Activated naive CD4-positive, alpha-beta T cell treated with anti-CD3 and anti-CD28 coated beads, Interleukin-2, amount 50 U/mL, for 24 hours (primary cell): Measurements from ENCODE around the gene COPA.

Experiments used
- H3K27ac Mint-ChIP-seq: one replicate; pipeline ENCODE4 v1.8.0; 2021; ENCODE audit warnings: mild to moderate bottlenecking, mixed read lengths
- H3K27me3 Mint-ChIP-seq: one replicate; pipeline ENCODE4 v1.8.0; 2021; ENCODE audit warnings: mixed read lengths
- H3K36me3 Mint-ChIP-seq: one replicate; pipeline ENCODE4 v1.8.0; 2021; ENCODE audit warnings: mixed read lengths
- H3K4me1 Mint-ChIP-seq: one replicate; pipeline ENCODE4 v1.8.0; 2021; ENCODE audit warnings: mixed read lengths
- H3K4me3 Mint-ChIP-seq: one replicate; pipeline ENCODE4 v1.8.0; 2021; ENCODE audit warnings: mild to moderate bottlenecking, mixed read lengths
- H3K9me3 Mint-ChIP-seq: one replicate; pipeline ENCODE4 v1.8.0; 2021; ENCODE audit warnings: mixed read lengths

COPA gene

DNA sequence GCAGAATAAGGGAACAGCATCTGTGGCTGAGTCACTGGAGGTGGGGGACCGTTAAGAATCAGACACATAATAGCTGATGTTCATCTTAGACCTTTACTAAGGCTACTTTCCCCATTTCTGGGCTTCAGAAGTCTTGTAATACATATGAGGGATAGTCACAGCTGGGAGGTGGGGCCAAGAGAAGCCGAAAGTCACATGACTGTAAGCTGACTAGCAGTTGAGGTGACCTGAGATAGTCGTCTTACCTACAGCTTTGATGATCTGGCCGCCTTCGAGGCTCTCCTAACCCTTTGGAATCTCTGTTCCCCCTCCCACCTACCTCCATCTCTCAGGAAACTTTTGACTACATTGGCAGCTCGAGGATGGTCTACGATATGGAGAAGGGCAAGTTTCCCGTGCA lies 9.5 kb upstream of the COPA start:
- no peaks in the 10 kb centered on the region for H3K9me3 Mint-ChIP-seq
- H3K36me3 Mint-ChIP-seq = peaks cover 18% of the 10 kb centered on the region
- H3K27me3 Mint-ChIP-seq = no peaks in the 10 kb centered on the region
- H3K4me3 Mint-ChIP-seq = no peak overlapping the region
- no peaks in the 10 kb centered on the region for H3K4me1 Mint-ChIP-seq
- H3K27ac Mint-ChIP-seq = no peak overlapping the region

DNA sequence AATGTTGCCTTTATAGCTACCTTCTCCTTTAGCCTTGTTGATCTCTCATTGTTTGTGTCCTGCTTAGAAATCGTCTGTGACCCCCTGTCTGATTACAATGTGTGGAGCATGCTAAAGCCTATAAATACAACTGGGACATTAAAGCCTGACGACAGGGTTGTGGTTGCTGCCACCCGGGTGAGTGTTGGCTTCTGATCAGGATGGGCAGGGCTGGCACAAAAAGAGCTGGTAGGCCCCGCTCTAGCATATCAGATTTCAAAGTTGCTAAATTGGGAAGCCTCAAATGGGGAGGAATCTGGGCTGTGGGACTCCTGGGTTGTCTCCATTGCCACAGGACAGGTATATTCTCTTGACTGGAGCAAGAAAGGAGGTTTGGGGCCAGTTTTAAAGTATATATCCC lies 8.6 kb upstream of the COPA start:
- Mint-ChIP-seq H3K4me3 (no peak overlapping the region), H3K36me3 (peaks cover 20% of the 10 kb centered on the region), H3K27me3 (no peaks in the 10 kb centered on the region), H3K4me1 (peaks cover 9% of the 10 kb centered on the region), H3K27ac (no peak overlapping the region), H3K9me3 (no peaks in the 10 kb centered on the region)

DNA sequence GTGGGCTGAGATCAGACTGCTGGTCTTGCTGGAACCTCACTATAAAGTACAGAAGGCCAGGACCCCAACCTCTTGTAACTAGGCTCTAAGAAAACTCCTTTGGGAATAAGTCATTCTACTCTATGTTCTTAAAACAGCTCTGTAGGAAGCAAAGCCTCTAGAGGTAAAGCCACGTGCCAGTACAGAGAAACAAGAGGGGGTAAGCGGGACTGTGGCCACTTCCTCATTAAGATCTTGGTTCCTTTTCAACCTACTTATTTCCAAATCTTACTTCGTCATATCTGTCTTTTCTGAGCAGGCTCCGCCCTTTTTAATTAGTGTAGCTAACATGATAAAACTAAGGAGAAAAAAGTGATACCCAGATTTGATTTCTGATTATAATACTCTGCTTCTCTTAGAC lies 3.9 kb upstream of the COPA start:
- Mint-ChIP-seq H3K27me3 (no peaks in the 10 kb centered on the region), H3K4me3 (no peak overlapping the region), H3K27ac (no peak overlapping the region), H3K36me3 (peaks cover 12% of the 10 kb centered on the region), H3K9me3 (no peaks in the 10 kb centered on the region), H3K4me1 (peaks cover 26% of the 10 kb centered on the region)

DNA sequence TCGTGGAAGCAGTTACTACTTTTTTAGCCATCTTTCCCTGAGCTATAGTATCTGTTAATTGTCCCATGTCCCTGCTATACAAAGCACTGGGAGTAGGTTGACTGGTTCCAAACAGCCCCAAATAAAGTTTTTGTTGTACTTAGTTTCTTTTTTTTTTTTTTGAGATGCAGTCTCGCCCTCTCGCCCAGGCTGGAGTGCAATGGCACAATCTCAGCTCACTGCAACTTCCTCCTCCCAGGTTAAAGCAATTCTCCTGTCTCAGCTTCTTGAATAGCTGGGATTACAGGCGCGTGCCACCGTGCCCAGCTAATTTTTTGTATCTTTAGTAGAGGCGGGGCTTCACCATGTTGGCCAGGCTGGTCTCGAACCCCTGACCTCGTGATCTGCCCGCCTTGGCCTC lies 3.4 kb upstream of the COPA start:
- H3K4me3 Mint-ChIP-seq = no peak overlapping the region
- H3K4me1 Mint-ChIP-seq = peaks cover 31% of the 10 kb centered on the region
- H3K9me3 Mint-ChIP-seq = no peaks in the 10 kb centered on the region
- no peak overlapping the region for H3K27ac Mint-ChIP-seq
- H3K27me3 Mint-ChIP-seq = no peaks in the 10 kb centered on the region
- H3K36me3 Mint-ChIP-seq = peaks cover 12% of the 10 kb centered on the region

DNA sequence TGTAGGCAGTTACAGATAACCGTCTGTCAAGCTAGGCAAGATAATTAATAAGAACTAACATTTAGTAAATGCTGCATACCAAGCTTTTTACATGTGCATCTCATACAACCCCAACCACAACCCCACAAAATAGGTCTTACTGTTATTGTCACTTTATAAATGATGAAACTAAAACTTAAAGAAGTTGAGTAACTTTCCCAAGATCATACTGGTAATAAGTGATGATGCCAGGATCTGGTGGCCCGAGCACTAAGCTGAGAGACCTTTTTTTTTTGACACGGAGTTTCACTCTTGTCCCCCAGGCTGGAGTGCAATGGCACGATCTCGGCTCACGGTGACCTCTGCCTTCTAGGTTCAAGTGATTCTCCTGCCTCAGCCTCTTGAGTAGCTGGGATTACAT lies 1.9 kb upstream of the COPA start:
- Mint-ChIP-seq H3K4me3 (peak overlapping the region; percentile 100), H3K9me3 (no peaks in the 10 kb centered on the region), H3K27me3 (no peaks in the 10 kb centered on the region), H3K4me1 (peaks cover 47% of the 10 kb centered on the region), H3K36me3 (peaks cover 12% of the 10 kb centered on the region), H3K27ac (no peak overlapping the region)

DNA sequence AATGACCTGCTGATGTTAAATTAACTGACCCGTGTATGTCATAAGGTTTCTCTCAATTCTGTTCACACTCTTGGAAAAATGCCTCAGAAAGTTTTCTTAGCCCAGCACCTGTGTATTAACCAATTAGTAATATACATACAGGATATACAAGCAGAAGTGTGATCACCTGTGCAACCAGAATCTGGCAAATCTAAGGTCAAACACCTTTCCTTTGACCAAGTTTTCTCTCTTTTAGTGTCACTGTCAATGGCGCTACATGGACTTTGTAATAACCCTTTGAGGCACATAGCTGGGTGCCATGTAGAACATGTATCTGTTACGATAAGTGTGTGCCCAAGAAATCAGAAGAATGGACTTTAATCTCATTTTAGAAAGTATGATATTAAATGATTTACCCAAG lies 1.2 kb upstream of the COPA start:
- Mint-ChIP-seq H3K36me3 (peaks cover 12% of the 10 kb centered on the region), H3K9me3 (no peaks in the 10 kb centered on the region), H3K4me1 (peaks cover 52% of the 10 kb centered on the region), H3K27me3 (no peaks in the 10 kb centered on the region), H3K4me3 (peak overlapping the region; percentile 100), H3K27ac (peak overlapping the region; percentile 100)

DNA sequence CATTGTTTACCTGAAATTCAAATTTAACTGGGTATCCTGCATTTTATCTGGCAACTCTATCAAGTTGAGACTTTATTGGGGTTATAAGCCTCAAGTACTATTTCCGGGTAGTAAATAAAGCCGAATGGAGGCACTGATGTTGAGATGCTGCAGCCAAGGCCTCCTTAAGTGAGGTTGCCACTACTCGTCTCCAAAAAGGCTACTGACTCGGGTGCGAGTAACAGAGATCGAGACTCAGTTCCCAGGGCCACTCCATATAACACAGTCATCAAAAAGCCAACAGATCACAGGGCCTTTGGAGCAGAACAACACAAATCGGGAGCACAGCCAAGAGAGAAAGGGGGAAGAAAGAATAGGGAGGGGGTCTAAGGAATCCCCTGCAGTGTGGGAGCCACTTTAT lies 524 bp downstream of the COPA start:
- Mint-ChIP-seq H3K27ac (peak overlapping the region; percentile 100), H3K4me3 (peak overlapping the region; percentile 100), H3K27me3 (no peaks in the 10 kb centered on the region), H3K36me3 (peaks cover 19% of the 10 kb centered on the region), H3K4me1 (peaks cover 69% of the 10 kb centered on the region), H3K9me3 (no peaks in the 10 kb centered on the region)

DNA sequence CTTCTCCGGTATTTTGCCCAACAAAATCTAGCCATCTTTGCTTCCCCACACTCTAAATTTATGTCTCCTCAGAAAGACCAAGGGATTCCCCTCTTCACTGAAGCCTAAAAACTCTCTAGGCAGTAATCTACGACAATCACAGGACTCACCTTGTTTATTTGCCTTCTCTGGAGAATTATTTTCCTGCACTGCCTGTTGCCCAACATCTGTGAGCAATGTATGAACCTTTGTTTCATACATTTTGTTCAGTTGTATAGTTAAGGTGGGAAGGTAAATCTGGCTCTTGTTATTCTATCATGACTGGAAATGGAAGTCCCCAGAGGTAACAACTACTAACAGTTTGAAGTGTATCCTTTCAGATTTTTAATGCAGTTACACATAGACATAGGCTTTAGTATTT lies 2.2 kb downstream of the COPA start:
- peak overlapping the region; percentile 100 for H3K4me3 Mint-ChIP-seq
- H3K36me3 Mint-ChIP-seq = peaks cover 16% of the 10 kb centered on the region
- H3K9me3 Mint-ChIP-seq = no peaks in the 10 kb centered on the region
- H3K27me3 Mint-ChIP-seq = no peaks in the 10 kb centered on the region
- peak overlapping the region; percentile 14 for H3K27ac Mint-ChIP-seq
- peaks cover 66% of the 10 kb centered on the region for H3K4me1 Mint-ChIP-seq

DNA sequence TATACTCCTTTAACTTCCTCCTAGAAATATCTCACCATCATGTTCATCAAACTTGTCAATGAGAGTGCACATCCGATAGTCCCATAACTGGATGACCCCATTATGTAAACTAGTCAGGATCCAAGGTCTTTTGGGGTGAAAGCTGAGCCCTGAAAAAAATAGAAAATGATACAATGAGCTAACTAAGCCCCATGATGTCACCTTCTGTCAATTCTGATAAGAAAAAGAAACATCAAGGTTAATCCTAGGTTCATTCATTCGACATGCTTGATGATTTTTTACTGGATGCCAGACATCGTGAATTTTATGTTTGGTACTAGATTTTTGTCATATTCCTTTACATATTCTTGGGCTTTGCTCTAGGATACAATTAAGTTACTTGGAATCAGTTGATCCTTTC lies 2.9 kb downstream of the COPA start:
- Mint-ChIP-seq H3K36me3 (peaks cover 16% of the 10 kb centered on the region), H3K9me3 (no peaks in the 10 kb centered on the region), H3K4me1 (peaks cover 66% of the 10 kb centered on the region), H3K4me3 (no peak overlapping the region), H3K27me3 (no peaks in the 10 kb centered on the region), H3K27ac (peak overlapping the region; percentile 36)

DNA sequence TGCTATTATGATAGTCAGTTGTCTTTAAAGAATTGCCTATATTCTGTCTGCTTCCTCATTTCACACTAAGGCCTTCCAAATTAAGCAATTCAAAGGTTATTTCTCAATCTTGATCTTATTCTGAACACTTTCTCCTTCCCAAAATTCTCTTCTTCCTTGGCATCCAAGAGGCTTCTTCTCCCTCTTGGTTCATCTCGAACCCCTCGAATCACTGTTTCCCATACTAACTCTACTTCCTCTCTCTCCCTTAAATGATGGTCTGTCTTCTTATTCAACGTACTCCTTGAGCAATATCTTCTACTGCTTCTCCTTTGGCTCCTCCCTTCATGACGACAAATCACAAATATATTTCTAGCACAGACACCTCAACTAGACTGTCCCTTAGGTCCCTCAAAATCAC lies 4.5 kb downstream of the COPA start:
- Mint-ChIP-seq H3K4me3 (no peak overlapping the region), H3K27me3 (no peaks in the 10 kb centered on the region), H3K36me3 (peaks cover 14% of the 10 kb centered on the region), H3K9me3 (no peaks in the 10 kb centered on the region), H3K4me1 (peaks cover 53% of the 10 kb centered on the region), H3K27ac (no peak overlapping the region)

DNA sequence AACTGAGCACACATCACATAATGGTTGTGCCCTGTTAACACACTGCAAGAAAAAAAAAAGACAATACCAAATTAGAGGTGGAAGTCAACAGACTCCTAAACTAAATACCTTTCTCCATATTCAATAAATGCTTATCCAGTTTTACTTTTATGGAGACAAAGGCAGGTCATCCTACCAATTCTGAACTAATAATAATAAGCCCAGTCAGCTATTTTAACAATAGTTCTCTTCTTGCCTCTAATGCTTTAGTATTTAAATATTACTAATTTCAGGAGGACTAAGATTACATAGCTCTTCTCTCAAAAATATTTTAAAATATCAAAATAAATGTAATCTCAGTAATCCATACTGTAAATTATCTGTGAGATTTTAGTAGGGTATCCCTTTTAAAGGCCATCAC lies 10.5 kb downstream of the COPA start:
- Mint-ChIP-seq H3K27me3 (no peaks in the 10 kb centered on the region), H3K9me3 (no peaks in the 10 kb centered on the region), H3K4me1 (peaks cover 10% of the 10 kb centered on the region), H3K36me3 (peaks cover 11% of the 10 kb centered on the region), H3K27ac (peak overlapping the region; percentile 17), H3K4me3 (no peak overlapping the region)

DNA sequence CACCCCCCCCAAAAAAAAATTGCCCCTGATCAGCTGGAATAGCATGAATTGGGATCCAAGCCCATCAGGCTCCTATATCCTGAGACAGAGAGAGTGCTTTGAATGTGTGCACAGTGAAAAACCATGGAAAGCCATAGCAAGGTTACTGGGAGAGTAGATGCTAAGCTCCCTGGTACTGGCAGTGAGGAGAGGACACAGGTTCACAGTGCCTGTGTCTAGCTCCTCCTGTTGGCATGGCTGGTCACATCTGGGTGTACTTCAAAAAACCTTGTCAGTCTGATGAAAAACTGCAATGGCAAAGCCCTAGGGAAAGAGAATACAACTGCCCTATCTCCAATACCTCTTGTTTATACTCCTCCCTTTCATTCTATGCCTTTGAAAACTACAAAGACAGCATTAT lies 12.9 kb downstream of the COPA start:
- peaks cover 3% of the 10 kb centered on the region for H3K4me1 Mint-ChIP-seq
- H3K27me3 Mint-ChIP-seq = no peaks in the 10 kb centered on the region
- no peaks in the 10 kb centered on the region for H3K9me3 Mint-ChIP-seq
- H3K27ac Mint-ChIP-seq = peak overlapping the region; percentile 71
- H3K4me3 Mint-ChIP-seq = no peak overlapping the region
- peaks cover 20% of the 10 kb centered on the region for H3K36me3 Mint-ChIP-seq

DNA sequence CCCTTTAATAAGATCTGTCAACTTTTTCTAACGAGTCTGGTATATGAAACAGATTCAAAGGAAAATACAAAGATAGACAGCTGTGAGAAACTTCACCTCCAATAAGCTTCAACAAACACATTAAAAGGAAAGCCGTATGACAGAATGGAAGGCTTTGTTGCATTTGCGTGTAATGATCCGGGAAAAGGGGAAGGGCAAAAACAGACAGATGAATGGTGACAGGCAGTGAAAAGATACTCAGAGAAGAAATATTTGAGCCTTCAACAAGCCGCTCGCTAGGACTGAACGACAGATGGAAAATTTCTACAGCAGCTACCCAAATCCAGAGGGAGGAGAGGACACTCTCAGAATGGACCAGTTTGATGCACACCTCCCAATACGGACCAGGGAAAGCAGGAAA lies 14.9 kb downstream of the COPA start:
- Mint-ChIP-seq H3K36me3 (peaks cover 22% of the 10 kb centered on the region), H3K27ac (no peak overlapping the region), H3K4me1 (peaks cover 3% of the 10 kb centered on the region), H3K27me3 (no peaks in the 10 kb centered on the region), H3K4me3 (no peak overlapping the region), H3K9me3 (no peaks in the 10 kb centered on the region)

DNA sequence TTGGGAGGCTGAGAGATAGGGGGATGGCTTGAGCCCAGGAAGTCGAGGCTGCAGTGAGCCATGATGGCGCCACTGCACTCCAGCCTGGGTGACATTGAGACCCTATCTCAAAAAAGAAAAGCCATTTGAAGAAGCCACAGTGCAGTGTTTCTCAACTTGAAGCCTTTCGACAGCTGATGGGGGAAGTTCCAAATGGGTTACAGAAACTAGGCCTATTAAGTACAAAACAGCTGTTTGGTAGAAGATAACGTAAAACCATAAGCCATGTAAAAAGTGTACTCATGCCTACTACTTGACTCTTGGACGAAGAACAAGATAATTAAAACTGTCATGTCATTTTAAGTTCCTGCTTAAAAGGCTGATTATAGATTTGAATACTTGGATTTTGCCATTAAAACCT lies 16.6 kb downstream of the COPA start:
- Mint-ChIP-seq H3K27ac (no peak overlapping the region), H3K4me3 (no peak overlapping the region), H3K4me1 (peaks cover 10% of the 10 kb centered on the region), H3K9me3 (no peaks in the 10 kb centered on the region), H3K36me3 (peaks cover 30% of the 10 kb centered on the region), H3K27me3 (no peaks in the 10 kb centered on the region)

DNA sequence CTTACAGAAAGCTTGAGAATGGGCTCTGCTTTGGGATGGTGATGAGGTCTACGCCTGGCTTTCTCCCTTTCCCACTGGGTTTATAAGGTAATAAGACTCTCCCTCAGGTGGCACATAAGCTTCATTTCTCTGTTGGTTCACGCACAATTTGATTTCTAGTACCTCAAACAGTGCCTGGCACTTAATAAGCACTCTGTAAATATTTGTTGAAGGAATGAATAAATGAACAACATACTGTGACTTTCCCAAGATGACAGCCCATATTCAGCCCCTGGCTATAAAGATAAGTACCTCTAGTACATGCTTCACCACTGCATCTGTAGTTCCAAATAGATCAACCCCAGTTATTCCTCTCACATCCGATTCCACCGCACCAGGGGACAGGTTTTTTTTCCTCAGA lies 17.8 kb downstream of the COPA start:
- Mint-ChIP-seq H3K27me3 (no peaks in the 10 kb centered on the region), H3K4me3 (no peak overlapping the region), H3K36me3 (peaks cover 32% of the 10 kb centered on the region), H3K27ac (peak overlapping the region; percentile 54), H3K4me1 (peaks cover 17% of the 10 kb centered on the region), H3K9me3 (no peaks in the 10 kb centered on the region)

DNA sequence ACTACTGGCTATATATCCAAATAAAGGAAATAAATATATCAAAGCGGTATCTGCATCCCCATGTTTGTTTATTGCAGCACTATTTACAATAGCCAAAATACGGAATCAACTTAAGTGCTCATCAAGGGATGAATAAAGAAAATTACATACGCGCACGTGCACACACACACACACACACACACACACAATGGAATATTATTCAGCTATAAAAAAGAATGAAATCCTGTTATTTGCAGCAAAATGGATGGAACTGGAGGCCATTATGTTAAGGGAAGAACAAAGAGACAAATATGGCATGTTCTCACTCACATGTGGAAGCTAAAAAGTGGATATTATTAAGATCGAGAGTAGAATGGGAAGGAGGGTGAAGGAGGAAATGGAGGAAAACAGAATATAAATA lies 20.2 kb downstream of the COPA start:
- H3K27ac Mint-ChIP-seq = no peak overlapping the region

DNA sequence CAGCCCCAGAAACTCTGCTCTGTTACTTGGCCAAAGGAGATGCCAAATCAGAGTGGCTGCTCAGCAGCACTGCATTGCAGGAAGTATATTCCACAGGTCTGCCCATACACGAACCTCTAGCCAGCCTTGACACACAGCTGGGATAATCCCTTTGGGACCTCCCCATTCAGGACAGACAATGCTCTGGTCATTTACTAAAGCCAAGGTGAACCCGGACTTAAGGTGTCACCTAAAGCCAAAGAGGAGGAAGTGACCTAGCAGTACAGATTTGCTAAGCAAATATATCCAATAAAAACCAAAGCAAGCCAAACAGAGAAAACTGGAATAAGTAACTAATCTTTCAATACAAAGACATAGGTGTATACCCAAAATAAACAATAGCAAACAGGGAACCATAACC lies 27.7 kb downstream of the COPA start:
- Mint-ChIP-seq H3K27me3 (no peaks in the 10 kb centered on the region), H3K27ac (peak overlapping the region; percentile 30), H3K4me3 (no peak overlapping the region), H3K36me3 (peaks cover 49% of the 10 kb centered on the region), H3K4me1 (peaks cover 29% of the 10 kb centered on the region), H3K9me3 (peaks cover 7% of the 10 kb centered on the region)

More for the DNA sequence above, 20.2 kb downstream of the COPA start:
- H3K4me1 Mint-ChIP-seq = peaks cover 31% of the 10 kb centered on the region
- H3K27me3 Mint-ChIP-seq = no peaks in the 10 kb centered on the region
- H3K9me3 Mint-ChIP-seq = no peaks in the 10 kb centered on the region
- H3K4me3 Mint-ChIP-seq = no peak overlapping the region
- H3K36me3 Mint-ChIP-seq = peaks cover 39% of the 10 kb centered on the region
